ENCODE data around the gene HSD11B2.

GRCh38 chr16:67428146-67428731, 2.7 kb upstream of the HSD11B2 start:
- TF ChIP-seq, protein P1, sequence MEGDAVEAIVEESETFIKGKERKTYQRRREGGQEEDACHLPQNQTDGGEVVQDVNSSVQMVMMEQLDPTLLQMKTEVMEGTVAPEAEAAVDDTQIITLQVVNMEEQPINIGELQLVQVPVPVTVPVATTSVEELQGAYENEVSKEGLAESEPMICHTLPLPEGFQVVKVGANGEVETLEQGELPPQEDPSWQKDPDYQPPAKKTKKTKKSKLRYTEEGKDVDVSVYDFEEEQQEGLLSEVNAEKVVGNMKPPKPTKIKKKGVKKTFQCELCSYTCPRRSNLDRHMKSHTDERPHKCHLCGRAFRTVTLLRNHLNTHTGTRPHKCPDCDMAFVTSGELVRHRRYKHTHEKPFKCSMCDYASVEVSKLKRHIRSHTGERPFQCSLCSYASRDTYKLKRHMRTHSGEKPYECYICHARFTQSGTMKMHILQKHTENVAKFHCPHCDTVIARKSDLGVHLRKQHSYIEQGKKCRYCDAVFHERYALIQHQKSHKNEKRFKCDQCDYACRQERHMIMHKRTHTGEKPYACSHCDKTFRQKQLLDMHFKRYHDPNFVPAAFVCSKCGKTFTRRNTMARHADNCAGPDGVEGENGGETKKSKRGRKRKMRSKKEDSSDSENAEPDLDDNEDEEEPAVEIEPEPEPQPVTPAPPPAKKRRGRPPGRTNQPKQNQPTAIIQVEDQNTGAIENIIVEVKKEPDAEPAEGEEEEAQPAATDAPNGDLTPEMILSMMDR (IDR thresholded peaks at IDR 0.05): peak; percentile 90
- TF ChIP-seq, protein P2, sequence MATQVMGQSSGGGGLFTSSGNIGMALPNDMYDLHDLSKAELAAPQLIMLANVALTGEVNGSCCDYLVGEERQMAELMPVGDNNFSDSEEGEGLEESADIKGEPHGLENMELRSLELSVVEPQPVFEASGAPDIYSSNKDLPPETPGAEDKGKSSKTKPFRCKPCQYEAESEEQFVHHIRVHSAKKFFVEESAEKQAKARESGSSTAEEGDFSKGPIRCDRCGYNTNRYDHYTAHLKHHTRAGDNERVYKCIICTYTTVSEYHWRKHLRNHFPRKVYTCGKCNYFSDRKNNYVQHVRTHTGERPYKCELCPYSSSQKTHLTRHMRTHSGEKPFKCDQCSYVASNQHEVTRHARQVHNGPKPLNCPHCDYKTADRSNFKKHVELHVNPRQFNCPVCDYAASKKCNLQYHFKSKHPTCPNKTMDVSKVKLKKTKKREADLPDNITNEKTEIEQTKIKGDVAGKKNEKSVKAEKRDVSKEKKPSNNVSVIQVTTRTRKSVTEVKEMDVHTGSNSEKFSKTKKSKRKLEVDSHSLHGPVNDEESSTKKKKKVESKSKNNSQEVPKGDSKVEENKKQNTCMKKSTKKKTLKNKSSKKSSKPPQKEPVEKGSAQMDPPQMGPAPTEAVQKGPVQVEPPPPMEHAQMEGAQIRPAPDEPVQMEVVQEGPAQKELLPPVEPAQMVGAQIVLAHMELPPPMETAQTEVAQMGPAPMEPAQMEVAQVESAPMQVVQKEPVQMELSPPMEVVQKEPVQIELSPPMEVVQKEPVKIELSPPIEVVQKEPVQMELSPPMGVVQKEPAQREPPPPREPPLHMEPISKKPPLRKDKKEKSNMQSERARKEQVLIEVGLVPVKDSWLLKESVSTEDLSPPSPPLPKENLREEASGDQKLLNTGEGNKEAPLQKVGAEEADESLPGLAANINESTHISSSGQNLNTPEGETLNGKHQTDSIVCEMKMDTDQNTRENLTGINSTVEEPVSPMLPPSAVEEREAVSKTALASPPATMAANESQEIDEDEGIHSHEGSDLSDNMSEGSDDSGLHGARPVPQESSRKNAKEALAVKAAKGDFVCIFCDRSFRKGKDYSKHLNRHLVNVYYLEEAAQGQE (IDR thresholded peaks at IDR 0.05; ENCODE audit: insufficient read depth in 1 of 2, low read depth in 2 of 2, low read length in 1 of 2): no peak
- no peak for TF ChIP-seq POLR2AphosphoS5 (IDR thresholded peaks at IDR 0.05; ENCODE audit: low read depth, low read length)
- no peak for TF ChIP-seq TCF7L2 (IDR thresholded peaks at IDR 0.05; ENCODE audit: low read depth, low read length)
